Natural killer cell (primary cell): ENCODE measurements around the gene RAD51B. TPM values are rescaled to one million over a fixed set of nuclear protein-coding genes. Genes with fewer than 3 reads are reported as not detected.
A peak's percentile ranks its signal among the peaks of the same experiment; 100 is the strongest.

Experiments used
- ATAC-seq, 3 donors: fragments of 150-1000 bp in 2 of 3; fragments of 200-7000 bp in 1 of 3; cut with Tn5 transposase; 1 replicate in 1 of 3; 2 replicates in 2 of 3; pipeline ENCODE4 v1.10.0; 2021; ENCODE audit warnings: mild to moderate bottlenecking in 2 of 3, moderate library complexity in 2 of 3
- DNase-seq, 2 donors: peaks; one replicate each; pipeline versions ENCODE4 v3.0.0 to v3.0.0-alpha.2; 2013 to 2021; ENCODE audit warnings: mixed read lengths in 1 of 2
- H3K27ac ChIP-seq: one replicate; pipeline ENCODE4 v1.5.1; 2013; ENCODE audit warnings: mild to moderate bottlenecking, low read length
- H3K27me3 ChIP-seq: one replicate; pipeline ENCODE4 v1.6.1; 2013; ENCODE audit warnings: low read length; ENCODE audit not compliant: control insufficient read depth, insufficient read depth
- H3K36me3 ChIP-seq: one replicate; pipeline ENCODE4 v1.6.1; 2013; ENCODE audit warnings: low read length; ENCODE audit not compliant: control insufficient read depth, insufficient read depth
- H3K4me1 ChIP-seq: one replicate; pipeline ENCODE4 v1.6.1; 2013; ENCODE audit warnings: low read length; ENCODE audit not compliant: control insufficient read depth, insufficient read depth
- H3K4me3 ChIP-seq: one replicate; pipeline ENCODE4 v1.5.1; 2013; ENCODE audit warnings: low read length
- H3K9me3 ChIP-seq: one replicate; pipeline ENCODE4 v1.6.1; 2013; ENCODE audit warnings: low read length; ENCODE audit not compliant: control insufficient read depth, insufficient read depth
- H3K27ac Mint-ChIP-seq, 2 donors: one replicate each; pipeline ENCODE4 v1.8.0; 2022; ENCODE audit warnings: mild to moderate bottlenecking in 2 of 2, mixed read lengths in 2 of 2, moderate library complexity in 1 of 2
- H3K27me3 Mint-ChIP-seq, 2 donors: one replicate each; pipeline ENCODE4 v1.8.0; 2022; ENCODE audit warnings: low read depth in 2 of 2, mixed read lengths in 2 of 2
- H3K36me3 Mint-ChIP-seq: one replicate; pipeline ENCODE4 v1.8.0; 2022; ENCODE audit warnings: mixed read lengths
- H3K4me1 Mint-ChIP-seq, 2 donors: one replicate each; pipeline ENCODE4 v1.8.0; 2022; ENCODE audit warnings: mixed read lengths in 2 of 2
- H3K4me3 Mint-ChIP-seq: one replicate; pipeline ENCODE4 v1.8.0; 2022; ENCODE audit warnings: mild to moderate bottlenecking, moderate library complexity, mixed read lengths
- H3K9me3 Mint-ChIP-seq, 2 donors: one replicate each; pipeline ENCODE4 v1.8.0; 2022; ENCODE audit warnings: mixed read lengths in 2 of 2
- WGBS: methylation state at CpG from one replicate; pipeline ENCODE4 v1.1.7; 2013; ENCODE audit warnings: missing lambda C conversion rate; ENCODE audit not compliant: insufficient coverage; 5-methylcytosine and 5-hydroxymethylcytosine counted together
- intact Hi-C: fragments of 100-400 bp; cut with micrococcal nuclease; formaldehyde crosslinking; loops from one replicate; pipeline ENCODE4 v1.14.2; 2022
- total RNA-seq, 4 donors: library from RNA; stranded (reverse); fragments of 120-200 nt in 1 of 4; gene quantifications; one replicate each; pipeline versions ENCODE4 v1.2.3 to v1.2.4, GENCODE V29; 2013 to 2022
- TF ChIP-seq, protein P1 (sequence below): fragments of 200-600 bp; IDR thresholded peaks from one replicate; pipeline ENCODE4 v1.8.0; 2022; ENCODE audit warnings: antibody characterized with exemption

Gene RAD51B
- total RNA-seq, 3 donors from 2014 or later (not counting 1 experiment from before 2014, with no cell fraction given): 28.1 to 37.6 (median 28.6) TPM

DNA sequence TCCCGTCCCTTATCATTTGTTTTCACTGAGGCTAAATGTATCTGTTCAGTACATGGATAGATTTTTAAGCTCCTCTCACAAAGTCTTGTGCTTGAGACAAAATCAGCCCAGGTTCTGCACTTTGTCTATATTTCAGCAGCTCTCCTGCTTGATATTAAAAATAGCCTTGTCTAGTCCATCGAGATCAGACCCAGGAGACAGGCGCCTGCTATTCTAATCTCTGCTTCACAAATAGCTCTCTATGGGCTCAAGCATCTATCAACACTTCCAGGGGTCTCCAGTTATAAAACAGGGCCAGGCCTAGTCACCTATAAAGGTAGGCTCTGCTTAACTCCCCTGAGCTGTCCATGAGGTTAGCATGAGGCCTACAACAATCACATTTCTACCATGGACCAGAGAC is 910.8 kb downstream of the RAD51B start:
- Mint-ChIP-seq H3K4me3 (no peak overlapping the region), H3K27me3 (no peaks in the 10 kb centered on the region), H3K36me3 (no peaks in the 10 kb centered on the region), H3K27ac (no peak overlapping the region), H3K9me3 (no peaks in the 10 kb centered on the region), H3K4me1 (peaks cover 29 to 42% of the 10 kb centered on the region in 2 donors)
- WGBS: 99% methylated on average over 3 of the region's 3 CpGs
- TF ChIP-seq, protein P1, sequence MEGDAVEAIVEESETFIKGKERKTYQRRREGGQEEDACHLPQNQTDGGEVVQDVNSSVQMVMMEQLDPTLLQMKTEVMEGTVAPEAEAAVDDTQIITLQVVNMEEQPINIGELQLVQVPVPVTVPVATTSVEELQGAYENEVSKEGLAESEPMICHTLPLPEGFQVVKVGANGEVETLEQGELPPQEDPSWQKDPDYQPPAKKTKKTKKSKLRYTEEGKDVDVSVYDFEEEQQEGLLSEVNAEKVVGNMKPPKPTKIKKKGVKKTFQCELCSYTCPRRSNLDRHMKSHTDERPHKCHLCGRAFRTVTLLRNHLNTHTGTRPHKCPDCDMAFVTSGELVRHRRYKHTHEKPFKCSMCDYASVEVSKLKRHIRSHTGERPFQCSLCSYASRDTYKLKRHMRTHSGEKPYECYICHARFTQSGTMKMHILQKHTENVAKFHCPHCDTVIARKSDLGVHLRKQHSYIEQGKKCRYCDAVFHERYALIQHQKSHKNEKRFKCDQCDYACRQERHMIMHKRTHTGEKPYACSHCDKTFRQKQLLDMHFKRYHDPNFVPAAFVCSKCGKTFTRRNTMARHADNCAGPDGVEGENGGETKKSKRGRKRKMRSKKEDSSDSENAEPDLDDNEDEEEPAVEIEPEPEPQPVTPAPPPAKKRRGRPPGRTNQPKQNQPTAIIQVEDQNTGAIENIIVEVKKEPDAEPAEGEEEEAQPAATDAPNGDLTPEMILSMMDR: no peak
- H3K4me1 ChIP-seq: peaks cover 26% of the 10 kb centered on the region
- H3K4me3 ChIP-seq: no peak overlapping the region
- intact Hi-C loops: loop anchor here (5.0 kb wide), 1 partner anchor 43 kb away; no protein-coding TSS in a partner anchor
- H3K36me3 ChIP-seq: no peaks in the 10 kb centered on the region
- no peak for DNase-seq
- H3K27ac ChIP-seq: no peak overlapping the region
- no peak for ATAC-seq
- no peaks in the 10 kb centered on the region for H3K27me3 ChIP-seq
- H3K9me3 ChIP-seq: no peaks in the 10 kb centered on the region

DNA sequence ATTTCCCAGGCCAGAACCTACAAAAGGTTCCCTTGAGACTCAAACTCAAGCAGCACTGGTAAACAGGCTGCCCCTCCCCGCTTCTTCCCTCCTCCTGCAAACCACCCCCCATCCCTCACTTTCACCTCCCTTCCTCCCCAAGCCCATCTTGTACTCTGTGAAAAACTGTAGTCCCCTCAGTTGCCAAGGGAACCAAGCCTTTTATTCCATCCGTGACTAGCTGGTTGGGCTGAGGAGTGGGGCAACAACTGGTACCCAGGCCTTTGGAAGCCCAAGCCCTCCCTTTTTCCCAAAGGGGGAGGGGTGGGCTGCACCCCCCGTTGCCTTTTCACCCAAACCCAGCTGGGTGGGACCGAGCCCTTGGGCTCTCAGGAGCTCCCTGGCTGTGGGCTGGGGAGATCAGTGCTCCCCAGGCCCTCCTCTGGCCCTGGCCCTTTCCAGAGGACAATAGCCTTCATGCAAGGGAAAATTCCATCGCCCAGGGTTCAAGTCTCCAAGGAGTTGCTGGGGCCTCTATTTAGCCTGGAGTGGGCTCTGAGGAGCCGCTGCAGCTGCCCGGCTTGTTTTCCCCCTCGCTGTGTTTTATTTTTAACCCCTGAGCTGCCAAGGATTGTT is 911.3 kb downstream of the RAD51B start:
- Mint-ChIP-seq H3K36me3 (no peaks in the 10 kb centered on the region), H3K27ac (peak overlapping the region in 1 of 2 donors; percentile 20), H3K27me3 (no peaks in the 10 kb centered on the region), H3K4me3 (no peak overlapping the region), H3K4me1 (peaks cover 31 to 44% of the 10 kb centered on the region in 2 donors), H3K9me3 (no peaks in the 10 kb centered on the region)
- peaks cover 30% of the 10 kb centered on the region for H3K4me1 ChIP-seq
- TF ChIP-seq, protein P1: no peak
- DNase-seq (no peak), ATAC-seq (no peak)
- no peaks in the 10 kb centered on the region for H3K9me3 ChIP-seq
- H3K4me3 ChIP-seq: no peak overlapping the region
- no peaks in the 10 kb centered on the region for H3K36me3 ChIP-seq
- intact Hi-C loops: loop anchor here (5.0 kb wide), 1 partner anchor 44 kb away; no protein-coding TSS in a partner anchor
- WGBS: 91% methylated on average over 8 of the region's 8 CpGs
- H3K27me3 ChIP-seq: no peaks in the 10 kb centered on the region
- H3K27ac ChIP-seq: no peak overlapping the region

DNA sequence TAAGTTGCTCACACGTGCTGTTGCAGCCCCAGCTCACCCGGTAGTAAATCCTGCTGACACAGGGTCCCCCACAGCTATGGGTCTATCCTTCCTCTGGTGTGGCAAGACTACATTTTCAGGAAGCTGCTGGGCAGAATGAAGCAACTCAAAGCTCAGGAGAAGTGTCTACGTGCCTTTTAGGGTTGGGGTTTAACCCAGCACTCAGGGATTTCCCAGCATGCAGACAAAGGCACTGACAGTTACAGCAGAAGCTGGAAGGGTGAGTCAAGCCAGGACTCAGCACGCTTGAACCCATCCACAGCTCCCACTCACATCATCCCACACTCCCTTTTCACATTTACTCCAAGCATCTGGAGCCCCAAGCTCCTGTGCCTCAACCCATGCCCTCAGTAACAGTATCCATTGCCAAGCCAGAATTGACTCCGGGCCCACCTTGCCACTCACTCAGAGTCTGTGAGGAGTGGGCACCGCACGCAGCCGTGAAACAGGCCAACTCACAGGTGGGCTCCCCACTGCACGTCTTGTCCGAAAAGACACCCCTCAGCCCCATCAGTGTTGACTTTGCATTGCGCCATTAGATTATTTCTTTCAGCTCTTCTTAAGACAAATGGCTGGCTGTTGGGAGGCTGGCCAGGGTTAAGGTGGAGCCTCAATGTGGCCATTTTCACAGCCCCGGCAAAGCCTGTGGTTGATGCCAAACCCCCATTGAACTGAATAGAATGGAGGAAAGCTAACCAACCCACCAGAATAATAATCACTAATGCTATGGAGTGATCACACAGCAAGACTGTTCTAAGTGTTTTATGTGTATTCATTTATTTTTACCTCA is 913.7 kb downstream of the RAD51B start:
- intact Hi-C loops: loop anchor here (5.0 kb wide), 1 partner anchor 46 kb away; no protein-coding TSS in a partner anchor
- TF ChIP-seq, protein P1: no peak
- Mint-ChIP-seq H3K4me3 (no peak overlapping the region), H3K4me1 (peaks cover 31 to 44% of the 10 kb centered on the region in 2 donors), H3K27ac (peak overlapping the region; percentile 80 to 85), H3K9me3 (no peaks in the 10 kb centered on the region), H3K36me3 (no peaks in the 10 kb centered on the region), H3K27me3 (no peaks in the 10 kb centered on the region)
- no peaks in the 10 kb centered on the region for H3K9me3 ChIP-seq
- no peak overlapping the region for H3K27ac ChIP-seq
- H3K4me1 ChIP-seq: peaks cover 37% of the 10 kb centered on the region
- no peaks in the 10 kb centered on the region for H3K36me3 ChIP-seq
- peak in 1 of 2 donors; percentile 36 for DNase-seq
- H3K27me3 ChIP-seq: no peaks in the 10 kb centered on the region
- ATAC-seq: peak in 2 of 3 donors; percentile 17 to 56
- H3K4me3 ChIP-seq: no peak overlapping the region
- WGBS: 86% methylated on average over 11 of the region's 12 CpGs
